Posterior vena cava (tissue), 2 donors: ENCODE measurements around the gene TMEM219. TPM values are rescaled to one million over a fixed set of nuclear protein-coding genes. Genes with fewer than 3 reads are reported as not detected.

Source experiments
- DNase-seq: peaks from one replicate; pipeline ENCODE4 v3.0.0-alpha.2; 2020; ENCODE audit warnings: low spot score
- intact Hi-C, 2 donors: fragments of 100-400 bp; cut with DNase I; formaldehyde crosslinking; loops; one replicate each; pipeline versions ENCODE4 v1.14.1 to v1.14.2; 2022 to 2023
- total RNA-seq, 2 donors: library from RNA; stranded (reverse); fragmentation: NEBNext Ultra II Directional; extraction: Animal tissue kit (Norgen Biotek cat#: 25700); gene quantifications; one replicate each; pipeline ENCODE4 v1.2.1, GENCODE V29; 2021
- donor health status: DM: yes; HTN: yes; CAD: no.
- donor health status: DM: yes; HTN: yes; CAD: no.

Gene TMEM219
- total RNA-seq, 2 donors from 2014 or later = 58.4 to 80.9 TPM

DNA sequence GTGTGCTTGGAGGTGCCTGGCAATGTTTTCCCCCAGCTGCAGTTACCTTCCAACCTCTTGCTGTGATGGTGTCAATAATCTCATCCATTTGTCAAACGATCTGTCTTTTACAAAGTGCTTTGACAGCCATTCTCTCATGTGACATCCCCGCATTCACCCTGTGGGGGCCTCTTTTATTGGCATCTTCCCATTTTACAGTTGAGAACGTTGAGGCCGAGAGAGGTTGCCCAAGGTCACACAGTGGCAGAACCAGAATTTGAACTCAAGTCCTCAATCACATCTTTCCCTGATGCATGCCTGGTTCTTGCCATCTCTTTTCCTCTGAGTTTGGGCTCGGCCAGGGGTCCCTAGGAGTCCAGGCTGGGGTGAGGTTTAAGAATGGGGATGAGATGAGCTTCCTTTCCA lies 13.3 kb downstream of the TMEM219 start:
- DNase-seq = peak; percentile 15
- intact Hi-C loops = no loop called here

- intact Hi-C loops = no loop called here
- DNase-seq = peak; percentile 72
Measured at GRCh38 chr16:29975811-29976511, 14.1 kb downstream of the TMEM219 start.

- peak; percentile 76 for DNase-seq
- intact Hi-C loops = no loop called here
Measured at GRCh38 chr16:29977063-29977825, 15.4 kb downstream of the TMEM219 start.

DNA sequence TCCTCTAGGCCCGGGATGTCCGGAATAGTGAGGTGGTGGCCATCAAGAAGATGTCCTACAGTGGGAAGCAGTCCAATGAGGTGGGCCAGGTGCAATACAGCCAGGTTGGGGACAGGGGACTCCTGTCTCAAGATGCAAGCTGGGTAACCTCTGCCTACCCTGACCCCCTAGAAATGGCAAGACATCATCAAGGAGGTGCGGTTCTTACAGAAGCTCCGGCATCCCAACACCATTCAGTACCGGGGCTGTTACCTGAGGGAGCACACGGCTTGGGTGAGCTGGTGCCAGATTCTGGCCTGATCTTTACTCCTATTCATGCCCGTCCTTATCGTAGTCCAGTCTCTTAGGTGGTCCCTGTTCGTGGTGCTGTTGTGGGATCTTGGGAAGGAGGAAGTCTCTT lies 16.2 kb downstream of the TMEM219 start:
- intact Hi-C loops = no loop called here

GRCh38 chr16:29978564-29979270 lies 16.8 kb downstream of the TMEM219 start:
- intact Hi-C loops = no loop called here
- DNase-seq = peak; percentile 66

More for the DNA sequence above, 16.2 kb downstream of the TMEM219 start:
- DNase-seq = peak; percentile 59

GRCh38 chr16:29982560-29983419 lies 20.9 kb downstream of the TMEM219 start:
- intact Hi-C loops = no loop called here
- DNase-seq = peak; percentile 59

GRCh38 chr16:29983420-29984136 lies 21.7 kb downstream of the TMEM219 start:
- peak; percentile 67 for DNase-seq
- intact Hi-C loops = no loop called here

- intact Hi-C loops = no loop called here
- peak; percentile 50 for DNase-seq
Measured at GRCh38 chr16:29984137-29984763, 22.4 kb downstream of the TMEM219 start.

DNA sequence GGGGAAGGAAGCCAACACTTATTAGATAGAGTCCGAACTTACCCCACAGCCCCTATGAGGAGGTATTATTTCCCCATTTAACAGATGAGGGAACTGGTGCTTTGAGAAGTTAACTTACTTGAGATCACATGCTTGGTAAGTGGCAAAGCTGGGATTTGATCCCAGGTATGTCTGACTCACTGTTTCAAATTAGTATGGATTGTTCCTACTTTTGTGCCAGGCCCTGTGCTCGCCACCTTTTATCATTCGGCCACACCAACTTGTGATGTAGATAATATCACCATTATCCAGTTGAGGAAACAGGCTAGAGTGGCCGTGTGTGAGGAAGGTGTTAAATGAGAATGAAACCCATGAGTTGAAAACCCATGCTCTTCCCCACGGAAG lies 22.9 kb downstream of the TMEM219 start:
- DNase-seq = no peak
- intact Hi-C loops = no loop called here

DNA sequence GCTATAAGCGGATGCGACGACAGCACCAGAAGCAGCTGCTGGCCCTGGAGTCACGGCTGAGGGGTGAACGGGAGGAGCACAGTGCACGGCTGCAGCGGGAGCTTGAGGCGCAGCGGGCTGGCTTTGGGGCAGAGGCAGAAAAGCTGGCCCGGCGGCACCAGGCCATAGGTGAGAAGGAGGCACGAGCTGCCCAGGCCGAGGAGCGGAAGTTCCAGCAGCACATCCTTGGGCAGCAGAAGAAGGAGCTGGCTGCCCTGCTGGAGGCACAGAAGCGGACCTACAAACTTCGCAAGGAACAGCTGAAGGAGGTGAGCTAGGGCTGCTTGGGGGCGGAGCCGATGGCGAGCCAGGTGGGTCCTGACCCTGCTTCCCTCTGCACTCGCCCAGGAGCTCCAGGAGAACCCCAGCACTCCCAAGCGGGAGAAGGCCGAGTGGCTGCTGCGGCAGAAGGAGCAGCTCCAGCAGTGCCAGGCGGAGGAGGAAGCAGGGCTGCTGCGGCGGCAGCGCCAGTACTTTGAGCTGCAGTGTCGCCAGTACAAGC lies 23.5 kb downstream of the TMEM219 start:
- peak; percentile 64 for DNase-seq
- intact Hi-C loops = no loop called here

DNA sequence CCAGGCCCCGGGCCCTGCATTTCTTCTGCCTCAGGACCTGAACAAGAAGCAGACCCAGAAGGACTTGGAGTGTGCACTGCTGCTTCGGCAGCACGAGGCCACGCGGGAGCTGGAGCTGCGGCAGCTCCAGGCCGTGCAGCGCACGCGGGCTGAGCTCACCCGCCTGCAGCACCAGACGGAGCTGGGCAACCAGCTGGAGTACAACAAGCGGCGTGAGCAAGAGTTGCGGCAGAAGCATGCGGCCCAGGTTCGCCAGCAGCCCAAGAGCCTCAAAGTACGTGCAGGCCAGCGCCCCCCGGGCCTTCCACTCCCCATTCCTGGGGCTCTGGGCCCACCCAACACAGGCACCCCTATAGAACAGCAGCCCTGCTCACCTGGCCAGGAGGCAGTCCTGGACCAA lies 24.4 kb downstream of the TMEM219 start:
- intact Hi-C loops = no loop called here
- peak; percentile 73 for DNase-seq

DNA sequence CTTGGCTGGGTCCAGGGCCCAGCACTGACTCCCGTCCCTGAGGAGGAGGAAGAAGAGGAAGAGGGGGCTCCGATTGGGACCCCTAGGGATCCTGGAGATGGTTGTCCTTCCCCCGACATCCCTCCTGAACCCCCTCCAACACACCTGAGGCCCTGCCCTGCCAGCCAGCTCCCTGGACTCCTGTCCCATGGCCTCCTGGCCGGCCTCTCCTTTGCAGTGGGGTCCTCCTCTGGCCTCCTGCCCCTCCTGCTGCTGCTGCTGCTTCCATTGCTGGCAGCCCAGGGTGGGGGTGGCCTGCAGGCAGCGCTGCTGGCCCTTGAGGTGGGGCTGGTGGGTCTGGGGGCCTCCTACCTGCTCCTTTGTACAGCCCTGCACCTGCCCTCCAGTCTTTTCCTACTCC lies 25.1 kb downstream of the TMEM219 start:
- DNase-seq = peak; percentile 65
- intact Hi-C loops = no loop called here

- DNase-seq = peak; percentile 77
- intact Hi-C loops = no loop called here
Measured at GRCh38 chr16:29987371-29988085, 25.6 kb downstream of the TMEM219 start.

- peak; percentile 77 for DNase-seq
- intact Hi-C loops = no loop called here
Measured at GRCh38 chr16:29988346-29989075, 26.6 kb downstream of the TMEM219 start.

DNA sequence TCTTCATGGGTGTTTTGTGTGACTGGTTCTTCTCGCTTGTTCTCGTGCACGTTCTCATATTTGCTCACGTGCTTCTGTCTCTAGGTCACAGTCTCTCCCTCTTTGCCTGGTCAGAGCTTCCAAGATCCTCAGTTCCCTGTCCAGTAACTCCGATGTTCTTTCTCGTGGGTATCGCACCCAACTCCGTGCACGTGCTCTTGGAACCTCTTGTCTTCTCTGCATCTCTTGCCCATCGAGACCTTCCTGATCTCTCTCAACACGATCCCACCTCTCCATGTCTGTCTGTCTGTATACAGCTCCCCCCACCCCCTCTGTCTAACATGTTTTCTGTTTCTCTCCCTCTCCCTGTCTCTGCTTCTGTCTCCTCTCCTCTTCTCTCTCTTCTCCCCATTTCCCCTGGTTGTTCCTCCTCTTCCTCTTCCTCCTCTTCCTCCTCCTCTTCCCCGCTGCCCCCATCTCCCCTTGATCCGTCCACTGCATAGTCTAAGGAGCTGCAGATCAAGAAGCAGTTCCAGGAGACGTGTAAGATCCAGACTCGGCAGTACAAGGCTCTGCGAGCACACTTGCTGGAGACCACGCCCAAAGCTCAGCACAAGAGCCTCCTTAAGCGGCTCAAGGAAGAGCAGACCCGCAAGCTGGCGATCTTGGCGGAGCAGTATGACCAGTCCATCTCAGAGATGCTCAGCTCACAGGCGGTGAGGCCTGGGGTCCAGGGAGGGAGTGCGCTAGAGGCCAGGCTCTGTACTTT lies 27.4 kb downstream of the TMEM219 start:
- intact Hi-C loops = no loop called here
- DNase-seq = peak; percentile 52

DNA sequence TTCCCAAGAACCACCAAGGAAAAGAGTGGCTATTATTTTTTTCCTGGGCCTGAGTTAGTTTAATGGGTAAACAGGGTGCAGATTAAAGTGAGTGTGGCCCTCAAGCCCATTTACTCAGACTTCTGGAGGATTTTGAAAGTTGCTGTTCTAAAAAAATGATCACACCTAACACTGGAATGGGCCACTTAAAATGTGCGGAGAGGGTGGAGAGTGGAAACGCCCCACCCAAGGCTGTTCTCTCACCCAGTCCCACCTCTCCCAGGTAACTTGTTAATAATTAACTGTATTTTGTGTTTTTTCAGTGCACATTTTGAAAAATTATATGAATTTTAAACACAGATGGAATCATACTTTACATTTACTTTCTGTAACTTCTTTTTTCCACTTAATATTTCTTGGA lies 28.2 kb downstream of the TMEM219 start:
- DNase-seq = no peak
- intact Hi-C loops = no loop called here
